Endodermal cell (in vitro differentiated cells): ENCODE measurements around the gene MTERF2. TPM values are rescaled to one million over a fixed set of nuclear protein-coding genes. Genes with fewer than 3 reads are reported as not detected.

Experiments
- DNase-seq: peaks from one replicate; pipeline ENCODE4 v3.0.0-alpha.2; 2017
- H3K27ac ChIP-seq: 2 replicates; pipeline ENCODE4 v1.5.1; 2013; ENCODE audit warnings: mild to moderate bottlenecking, low read depth, low read length, moderate library complexity
- H3K27me3 ChIP-seq: 2 replicates; pipeline ENCODE4 v1.6.1; 2013; ENCODE audit warnings: mild to moderate bottlenecking, low read length, moderate library complexity; ENCODE audit not compliant: insufficient read depth, control insufficient read depth, poor library complexity, severe bottlenecking
- H3K36me3 ChIP-seq: 2 replicates; pipeline ENCODE4 v1.7.0; 2013; ENCODE audit warnings: mild to moderate bottlenecking, low read length, moderate library complexity; ENCODE audit not compliant: control insufficient read depth, insufficient read depth
- H3K4me1 ChIP-seq: one replicate; pipeline ENCODE4 v1.7.0; 2013; ENCODE audit warnings: low read length; ENCODE audit not compliant: control insufficient read depth, insufficient read depth
- H3K4me3 ChIP-seq: 2 replicates; pipeline ENCODE4 v1.5.1; 2013; ENCODE audit warnings: mild to moderate bottlenecking, low read length, moderate library complexity
- H3K9ac ChIP-seq: 2 replicates; pipeline ENCODE4 v1.6.1; 2013; ENCODE audit warnings: mild to moderate bottlenecking, low read length, moderate library complexity; ENCODE audit not compliant: poor library complexity, severe bottlenecking; ENCODE audit errors: extremely low read depth
- H3K9me3 ChIP-seq: 2 replicates; pipeline ENCODE4 v1.6.1; 2013; ENCODE audit warnings: mild to moderate bottlenecking, low read length, moderate library complexity; ENCODE audit not compliant: control insufficient read depth
- H3K27ac Mint-ChIP-seq: 2 replicates; pipeline ENCODE4 v1.8.0; 2020; ENCODE audit warnings: mixed read lengths
- H3K27me3 Mint-ChIP-seq: 2 replicates; pipeline ENCODE4 v1.8.0; 2021; ENCODE audit warnings: mild to moderate bottlenecking, mixed read lengths; ENCODE audit not compliant: insufficient read depth
- H3K36me3 Mint-ChIP-seq: 2 replicates; pipeline ENCODE4 v1.8.0; 2020; ENCODE audit warnings: low read depth, mixed read lengths
- H3K4me1 Mint-ChIP-seq: 2 replicates; pipeline ENCODE4 v1.8.0; 2020; ENCODE audit warnings: mixed read lengths
- H3K4me3 Mint-ChIP-seq: 2 replicates; pipeline ENCODE4 v1.8.0; 2020; ENCODE audit warnings: mild to moderate bottlenecking, moderate library complexity, mixed read lengths
- H3K9me3 Mint-ChIP-seq: 2 replicates; pipeline ENCODE4 v1.8.0; 2020; ENCODE audit warnings: mild to moderate bottlenecking, mixed read lengths
- WGBS, 2 experiments: methylation state at CpG; one replicate each; pipeline versions ENCODE4 v1.1.5 to v1.1.7; 2013; ENCODE audit warnings: missing lambda C conversion rate in 2 of 2, mixed read lengths in 1 of 2; ENCODE audit not compliant: insufficient coverage in 1 of 2, insufficient read length in 1 of 2; 5-methylcytosine and 5-hydroxymethylcytosine counted together
- total RNA-seq, 2 donors: library from RNA; stranded (reverse); fragmentation: NEBNext Ultra II Directional in 1 of 2; extraction: Animal tissue kit (Norgen Biotek cat#: 25700) in 1 of 2; gene quantifications; 2 replicates in 1 of 2; 3 replicates in 1 of 2; pipeline ENCODE4 v1.2.1, GENCODE V29; 2021
- TF ChIP-seq, protein P1 (sequence below): fragments of 200-600 bp; sonication (generic); conservative IDR thresholded peaks from 2 replicates; pipeline ENCODE4 v1.5.0; 2021; ENCODE audit warnings: antibody characterized with exemption, mild to moderate bottlenecking

MTERF2 gene
- total RNA-seq, 2 donors from 2014 or later = 12.0 to 12.5 TPM

DNA sequence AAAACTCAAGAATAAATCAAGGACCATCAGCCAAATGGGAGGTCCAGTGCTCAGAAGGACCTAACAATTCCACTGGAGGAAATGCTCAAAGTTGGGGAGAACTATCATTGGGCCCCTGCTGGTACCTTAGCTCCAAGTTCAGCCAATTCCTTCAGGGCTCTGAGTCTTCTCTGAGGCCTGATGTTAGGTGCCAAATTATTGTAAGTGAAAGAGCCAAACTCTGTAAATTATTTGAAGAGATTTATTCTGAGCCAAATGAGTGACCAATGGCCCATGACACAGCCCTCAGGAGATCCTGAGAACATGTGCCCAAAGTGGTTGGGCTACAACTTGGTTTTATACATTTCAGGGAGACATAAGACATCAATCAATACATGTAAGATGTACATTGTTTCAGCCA lies 39.5 kb downstream of the MTERF2 start:
- no peak for DNase-seq
- TF ChIP-seq, protein P1, sequence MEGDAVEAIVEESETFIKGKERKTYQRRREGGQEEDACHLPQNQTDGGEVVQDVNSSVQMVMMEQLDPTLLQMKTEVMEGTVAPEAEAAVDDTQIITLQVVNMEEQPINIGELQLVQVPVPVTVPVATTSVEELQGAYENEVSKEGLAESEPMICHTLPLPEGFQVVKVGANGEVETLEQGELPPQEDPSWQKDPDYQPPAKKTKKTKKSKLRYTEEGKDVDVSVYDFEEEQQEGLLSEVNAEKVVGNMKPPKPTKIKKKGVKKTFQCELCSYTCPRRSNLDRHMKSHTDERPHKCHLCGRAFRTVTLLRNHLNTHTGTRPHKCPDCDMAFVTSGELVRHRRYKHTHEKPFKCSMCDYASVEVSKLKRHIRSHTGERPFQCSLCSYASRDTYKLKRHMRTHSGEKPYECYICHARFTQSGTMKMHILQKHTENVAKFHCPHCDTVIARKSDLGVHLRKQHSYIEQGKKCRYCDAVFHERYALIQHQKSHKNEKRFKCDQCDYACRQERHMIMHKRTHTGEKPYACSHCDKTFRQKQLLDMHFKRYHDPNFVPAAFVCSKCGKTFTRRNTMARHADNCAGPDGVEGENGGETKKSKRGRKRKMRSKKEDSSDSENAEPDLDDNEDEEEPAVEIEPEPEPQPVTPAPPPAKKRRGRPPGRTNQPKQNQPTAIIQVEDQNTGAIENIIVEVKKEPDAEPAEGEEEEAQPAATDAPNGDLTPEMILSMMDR = no peak
- Histone ChIP-seq H3K36me3 (no peaks in the 10 kb centered on the region), H3K27ac (no peak overlapping the region), H3K9ac (no peak overlapping the region), H3K4me1 (no peaks in the 10 kb centered on the region), H3K27me3 (no peaks in the 10 kb centered on the region), H3K4me3 (no peak overlapping the region), H3K9me3 (peaks cover 53% of the 10 kb centered on the region)
- H3K9me3 Mint-ChIP-seq = peaks cover 67% of the 10 kb centered on the region
- H3K27me3 Mint-ChIP-seq = peaks cover 19% of the 10 kb centered on the region
- H3K4me1 Mint-ChIP-seq = no peaks in the 10 kb centered on the region
- no peaks in the 10 kb centered on the region for H3K36me3 Mint-ChIP-seq
- H3K4me3 Mint-ChIP-seq = no peak overlapping the region
- H3K27ac Mint-ChIP-seq = no peak overlapping the region

DNA sequence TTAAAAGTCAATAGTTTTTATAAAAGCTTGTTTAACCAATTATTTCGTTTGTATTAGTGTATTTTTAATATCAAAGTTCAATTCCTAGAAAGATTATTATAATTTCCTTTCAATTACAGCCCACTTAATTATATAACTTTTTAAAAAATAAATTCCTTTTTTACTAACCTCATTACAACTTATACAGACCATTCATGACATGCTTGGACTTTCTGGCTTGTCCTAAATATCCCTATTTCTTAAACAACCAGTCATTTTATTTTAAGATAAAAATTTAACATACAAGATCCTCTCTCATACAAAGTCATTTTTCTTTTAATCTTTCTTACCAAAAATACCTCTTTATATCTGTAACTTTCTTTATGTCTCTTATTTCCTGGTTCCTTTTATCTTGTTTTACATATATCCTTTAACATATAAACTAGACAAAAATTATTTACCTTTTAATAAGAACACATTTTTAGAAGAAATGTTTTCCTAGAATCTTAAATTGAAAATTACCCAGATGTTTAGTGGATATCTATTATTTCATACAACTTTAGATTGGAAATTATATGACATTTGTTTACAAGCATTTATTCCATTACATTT lies 41.6 kb downstream of the MTERF2 start:
- no peak overlapping the region for H3K4me3 Mint-ChIP-seq
- no peak overlapping the region for H3K27ac Mint-ChIP-seq
- H3K27me3 ChIP-seq = no peaks in the 10 kb centered on the region
- WGBS, 2 experiments = no CpG with 5 or more reads among the region's 1 CpG
- no peak overlapping the region for H3K27ac ChIP-seq
- no peak for DNase-seq
- TF ChIP-seq, protein P1 = no peak
- no peak overlapping the region for H3K9ac ChIP-seq
- H3K4me3 ChIP-seq = no peak overlapping the region
- H3K36me3 ChIP-seq = no peaks in the 10 kb centered on the region
- H3K9me3 ChIP-seq = peaks cover 60% of the 10 kb centered on the region
- peaks cover 72% of the 10 kb centered on the region for H3K9me3 Mint-ChIP-seq
- H3K36me3 Mint-ChIP-seq = no peaks in the 10 kb centered on the region
- no peaks in the 10 kb centered on the region for H3K4me1 Mint-ChIP-seq
- no peaks in the 10 kb centered on the region for H3K4me1 ChIP-seq
- H3K27me3 Mint-ChIP-seq = peaks cover 9% of the 10 kb centered on the region

DNA sequence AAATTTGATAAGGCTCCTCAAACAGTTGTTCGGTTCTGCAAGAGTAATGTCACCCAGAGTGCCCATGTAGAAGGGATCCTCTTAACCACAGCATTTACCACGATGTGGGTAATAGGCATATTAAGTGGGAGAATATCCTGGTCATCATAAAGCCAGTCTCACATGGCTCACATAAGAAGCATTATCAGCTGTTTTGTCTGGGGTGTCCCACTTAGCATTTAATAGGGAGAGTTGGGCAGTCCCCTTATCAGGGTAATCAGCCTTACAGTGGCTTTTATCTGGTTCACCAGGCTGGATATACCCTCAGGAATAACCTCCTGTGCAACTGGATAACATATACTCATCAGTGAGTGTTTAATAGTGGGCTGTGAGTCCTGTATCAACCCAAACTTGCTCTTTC lies 44.2 kb downstream of the MTERF2 start:
- no peaks in the 10 kb centered on the region for H3K36me3 ChIP-seq
- TF ChIP-seq, protein P1 = no peak
- no peak overlapping the region for H3K27ac ChIP-seq
- DNase-seq = no peak
- H3K4me1 ChIP-seq = no peaks in the 10 kb centered on the region
- H3K9ac ChIP-seq = no peak overlapping the region
- H3K4me3 ChIP-seq = no peak overlapping the region
- no peak overlapping the region for H3K4me3 Mint-ChIP-seq
- peaks cover 68% of the 10 kb centered on the region for H3K9me3 ChIP-seq
- H3K9me3 Mint-ChIP-seq = peaks cover 63% of the 10 kb centered on the region
- no peaks in the 10 kb centered on the region for H3K4me1 Mint-ChIP-seq
- no peaks in the 10 kb centered on the region for H3K27me3 Mint-ChIP-seq
- H3K27ac Mint-ChIP-seq = no peak overlapping the region
- no peaks in the 10 kb centered on the region for H3K27me3 ChIP-seq
- 88 to 100% methylated on average over 1 to 2 of the region's 2 CpGs for WGBS, 2 experiments
- no peaks in the 10 kb centered on the region for H3K36me3 Mint-ChIP-seq
